Measurements from ENCODE around the gene CHRNA3.

Gene CHRNA3

GRCh38 chr15:78628227-78628626, 7.4 kb upstream of the CHRNA3 start:
- no peaks in the 10 kb centered on the region for H4K20me1 ChIP-seq
- H3K36me3 ChIP-seq = no peaks in the 10 kb centered on the region
- peaks cover 9% of the 10 kb centered on the region for H3K9me3 ChIP-seq
- no peaks in the 10 kb centered on the region for H3K4me1 ChIP-seq
- H3K9ac ChIP-seq = no peak overlapping the region
- H3K27ac ChIP-seq = no peak overlapping the region
- H3K27me3 ChIP-seq = no peaks in the 10 kb centered on the region; the same call in 1 of the 2 replicates
- H3K4me2 ChIP-seq = no peak overlapping the region
- no peak overlapping the region for H3K4me3 ChIP-seq
- no peak for TF ChIP-seq Cebpa-rat (IDR thresholded peaks at IDR 0.05)

DNA sequence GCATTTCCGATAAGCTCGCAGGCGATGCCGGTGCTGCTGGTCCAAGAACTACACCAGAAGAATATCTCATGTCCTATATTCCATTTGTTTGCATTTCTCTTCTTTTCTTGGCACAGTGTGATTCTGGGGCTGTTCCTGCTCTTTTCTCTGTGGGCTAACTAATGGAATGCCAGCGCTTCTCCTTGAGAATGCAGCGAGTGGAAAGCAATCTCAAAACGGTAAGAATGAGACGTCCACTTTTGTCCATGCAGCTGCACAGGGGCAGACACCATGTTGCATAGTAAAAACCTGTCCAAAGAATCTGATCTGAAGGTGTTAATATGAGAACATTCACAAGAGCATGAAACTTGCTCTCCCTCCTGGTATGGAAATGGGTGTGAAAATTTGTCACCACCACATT, 6.6 kb upstream of the CHRNA3 start:
- Histone ChIP-seq H3K4me3 (no peak overlapping the region), H3K9ac (no peak overlapping the region), H3K27ac (no peak overlapping the region), H3K4me2 (no peak overlapping the region), H4K20me1 (no peaks in the 10 kb centered on the region), H3K36me3 (no peaks in the 10 kb centered on the region), H3K4me1 (no peaks in the 10 kb centered on the region), H3K27me3 (peaks cover 8% of the 10 kb centered on the region), H3K9me3 (0 out of 2 replicates have a peak, but pooled peaks cover under 1% of the 10 kb centered on the region)
- TF ChIP-seq Cebpa-rat (IDR thresholded peaks at IDR 0.05) = no peak

DNA sequence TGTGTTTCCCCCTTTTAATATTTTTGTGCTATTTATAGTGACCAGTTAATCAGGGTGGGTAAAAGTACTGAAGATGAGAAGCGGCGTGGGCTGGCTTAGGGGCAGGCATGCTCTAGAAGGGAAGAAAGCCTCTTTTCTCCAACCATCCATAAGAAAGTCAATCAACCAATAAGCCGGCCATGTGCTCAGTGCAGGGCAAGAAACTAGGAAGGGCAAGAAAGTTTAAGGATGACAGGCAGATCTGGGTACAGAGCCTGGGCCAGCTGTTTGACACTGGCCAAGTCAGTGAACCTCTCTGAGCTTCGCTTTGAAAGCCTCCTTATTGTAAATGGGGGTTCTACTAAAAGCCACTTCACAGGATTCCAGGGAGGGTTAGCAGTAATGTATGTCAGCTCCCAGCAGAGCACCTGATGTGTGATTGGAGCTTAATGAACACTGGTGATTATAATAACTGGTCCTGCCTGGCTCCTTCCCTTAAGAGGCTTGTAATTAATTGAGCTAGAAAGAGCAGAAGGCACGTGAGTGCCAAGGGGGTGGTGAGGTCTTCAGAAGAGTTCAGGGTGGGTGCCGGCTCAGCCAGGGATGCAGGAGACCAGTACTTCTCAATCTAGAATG, 5.7 kb upstream of the CHRNA3 start:
- TF ChIP-seq Cebpa-rat (IDR thresholded peaks at IDR 0.05) = no peak
- no peaks in the 10 kb centered on the region for H3K9me3 ChIP-seq
- H4K20me1 ChIP-seq = peaks cover 5% of the 10 kb centered on the region; the same call in 1 of the 2 replicates
- H3K4me3 ChIP-seq = no peak overlapping the region
- no peak overlapping the region for H3K9ac ChIP-seq
- H3K4me1 ChIP-seq = no peaks in the 10 kb centered on the region
- no peaks in the 10 kb centered on the region for H3K36me3 ChIP-seq
- peaks cover 17% of the 10 kb centered on the region for H3K27me3 ChIP-seq
- no peak overlapping the region for H3K27ac ChIP-seq
- H3K4me2 ChIP-seq = no peak overlapping the region

DNA sequence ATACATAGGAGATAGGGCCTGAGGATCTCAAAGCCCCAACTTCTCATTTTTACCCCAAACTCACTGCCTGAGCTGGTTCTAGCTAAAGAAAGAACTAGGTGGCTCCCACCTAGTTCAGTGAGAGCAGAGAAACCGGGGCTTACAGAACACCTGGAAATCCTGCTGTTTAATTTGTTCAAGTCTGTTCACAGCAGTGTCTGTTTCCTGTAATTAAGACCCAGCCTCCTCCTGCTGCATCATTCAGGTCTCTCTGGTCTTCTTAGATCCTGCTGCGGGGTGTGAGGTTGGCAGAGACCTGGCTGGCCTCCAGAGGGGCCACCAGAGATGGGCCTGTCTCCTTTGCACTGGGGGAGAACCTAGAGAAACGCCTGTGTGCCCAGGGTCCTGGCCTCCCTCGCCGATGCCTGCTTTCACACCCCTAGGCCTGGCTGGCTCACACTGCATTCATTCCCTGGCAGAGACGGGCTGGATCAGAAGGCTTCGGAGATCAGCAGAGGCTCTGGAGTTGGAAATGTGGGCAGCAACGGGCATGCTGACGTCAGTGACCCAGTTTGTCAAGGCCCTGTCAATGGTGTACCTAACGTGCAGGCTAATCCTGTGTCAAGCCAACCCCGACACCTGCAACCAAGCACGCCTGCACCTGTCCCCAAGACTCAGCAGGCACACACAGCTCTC, 4.9 kb upstream of the CHRNA3 start:
- H3K4me3 ChIP-seq = no peak overlapping the region
- H3K9ac ChIP-seq = no peak overlapping the region
- no peak overlapping the region for H3K4me2 ChIP-seq
- H3K27me3 ChIP-seq = peaks cover 24% of the 10 kb centered on the region
- peaks cover 4% of the 10 kb centered on the region for H3K4me1 ChIP-seq
- no peak overlapping the region for H3K27ac ChIP-seq
- no peaks in the 10 kb centered on the region for H3K9me3 ChIP-seq
- TF ChIP-seq Cebpa-rat (IDR thresholded peaks at IDR 0.05) = no peak
- H4K20me1 ChIP-seq = peaks cover 5% of the 10 kb centered on the region; the same call in 1 of the 2 replicates
- H3K36me3 ChIP-seq = no peaks in the 10 kb centered on the region

- peaks cover 12% of the 10 kb centered on the region for H3K4me1 ChIP-seq
- no peak for TF ChIP-seq Cebpa-rat (IDR thresholded peaks at IDR 0.05)
- peaks cover 32% of the 10 kb centered on the region for H3K27me3 ChIP-seq
- H3K9ac ChIP-seq = no peak overlapping the region
- no peaks in the 10 kb centered on the region for H3K36me3 ChIP-seq
- peaks cover 13% of the 10 kb centered on the region for H4K20me1 ChIP-seq
- H3K9me3 ChIP-seq = no peaks in the 10 kb centered on the region
- H3K4me2 ChIP-seq = no peak overlapping the region
- H3K27ac ChIP-seq = no peak overlapping the region
- no peak overlapping the region for H3K4me3 ChIP-seq
These were observed 4.1 kb upstream of the CHRNA3 start for GRCh38 chr15:78624651-78625590.

GRCh38 chr15:78623786-78624497, 3.1 kb upstream of the CHRNA3 start:
- Histone ChIP-seq H3K9ac (no peak overlapping the region), H3K4me1 (peaks cover 15% of the 10 kb centered on the region), H3K36me3 (no peaks in the 10 kb centered on the region), H4K20me1 (peaks cover 22% of the 10 kb centered on the region), H3K27me3 (peaks cover 42% of the 10 kb centered on the region), H3K27ac (no peak overlapping the region), H3K4me2 (no peak overlapping the region), H3K9me3 (no peaks in the 10 kb centered on the region), H3K4me3 (no peak overlapping the region)
- TF ChIP-seq Cebpa-rat (IDR thresholded peaks at IDR 0.05) = no peak

DNA sequence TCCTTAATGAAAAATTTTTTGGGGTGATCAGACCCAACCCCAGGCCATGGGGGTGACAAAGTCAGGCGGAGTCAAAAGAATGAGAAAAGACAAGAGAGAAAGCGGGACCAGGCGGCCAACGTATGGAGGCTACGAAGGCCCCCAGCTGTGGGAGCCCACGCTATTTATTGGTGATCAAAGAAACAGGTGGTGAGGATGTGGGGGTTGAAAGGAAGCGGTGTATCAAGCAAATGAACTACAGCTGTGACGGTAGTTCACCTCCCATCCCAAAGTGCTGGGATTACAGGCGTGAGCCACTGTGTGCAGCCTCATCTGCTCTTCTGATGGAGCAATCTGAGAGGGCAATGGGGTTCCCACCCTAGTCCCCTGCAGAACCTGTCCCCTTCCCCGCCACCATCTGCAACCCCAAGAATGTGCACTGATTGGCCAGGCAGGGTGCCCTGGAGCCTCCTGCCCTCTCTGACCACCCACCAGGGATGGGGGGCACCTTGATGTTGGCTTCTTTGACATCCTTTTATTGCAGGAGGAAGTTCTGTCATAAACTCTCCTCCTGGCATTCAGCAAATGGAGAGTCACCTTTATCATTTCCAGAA, 1.1 kb upstream of the CHRNA3 start:
- H3K36me3 ChIP-seq = no peaks in the 10 kb centered on the region
- H3K4me2 ChIP-seq = no peak overlapping the region
- H4K20me1 ChIP-seq = peaks cover 25% of the 10 kb centered on the region
- no peak overlapping the region for H3K9ac ChIP-seq
- H3K9me3 ChIP-seq = no peaks in the 10 kb centered on the region
- H3K27me3 ChIP-seq = peaks cover 47% of the 10 kb centered on the region
- H3K27ac ChIP-seq = no peak overlapping the region
- H3K4me1 ChIP-seq = peaks cover 19% of the 10 kb centered on the region
- no peak overlapping the region for H3K4me3 ChIP-seq
- TF ChIP-seq Cebpa-rat (IDR thresholded peaks at IDR 0.05) = no peak

DNA sequence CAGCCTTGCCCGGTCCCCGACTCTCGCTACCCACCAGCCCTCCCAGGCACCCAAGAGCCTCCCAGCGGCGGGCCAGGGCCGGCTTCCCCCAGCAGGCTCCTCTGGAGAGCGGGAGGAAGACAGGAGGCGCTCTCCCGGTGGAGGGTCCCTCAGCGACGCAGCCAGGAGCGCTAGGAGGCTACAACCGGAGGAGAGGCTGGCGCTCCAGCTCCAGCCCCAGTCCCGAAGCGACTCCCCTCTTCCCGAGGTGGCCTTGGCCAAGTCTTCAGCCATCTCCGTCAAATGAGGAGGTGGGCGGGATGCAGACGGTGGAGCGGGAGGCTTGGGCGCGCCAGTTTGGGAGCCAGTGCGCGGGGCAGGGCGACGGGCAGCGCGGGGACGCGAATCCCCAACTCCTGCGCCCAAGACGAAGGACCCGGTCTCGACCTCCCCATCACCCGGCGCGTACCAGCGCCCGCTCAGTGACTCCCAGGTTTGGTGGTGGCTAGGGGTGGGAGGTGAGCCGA, 722 bp downstream of the CHRNA3 start:
- H3K27ac ChIP-seq = no peak overlapping the region
- peak overlapping the region; percentile 85 for H3K4me2 ChIP-seq
- H4K20me1 ChIP-seq = peaks cover 25% of the 10 kb centered on the region
- no peak for TF ChIP-seq Cebpa-rat (IDR thresholded peaks at IDR 0.05)
- peaks cover 19% of the 10 kb centered on the region for H3K4me1 ChIP-seq
- no peaks in the 10 kb centered on the region for H3K36me3 ChIP-seq
- peak overlapping the region; percentile 65 for H3K4me3 ChIP-seq
- H3K9me3 ChIP-seq = no peaks in the 10 kb centered on the region
- H3K27me3 ChIP-seq = peaks cover 47% of the 10 kb centered on the region
- H3K9ac ChIP-seq = 0 out of 2 replicates have a peak overlapping the region, but pooled peaks have one; percentile 48

All from BLaER1 (cell line).